H1 (cell line): ENCODE data around the gene CPZ. TPM values are rescaled to one million over a fixed set of nuclear protein-coding genes. Genes with fewer than 3 reads are reported as not detected.

Experiments
- CREB1 ChIP-seq: IDR thresholded peaks from 2 replicates; pipeline ENCODE4 v1.6.1; 2012; ENCODE audit warnings: inconsistent platforms
- EP300 ChIP-seq, 2 experiments: IDR thresholded peaks; 1 replicate in 1 of 2; 2 replicates in 1 of 2; pipeline ENCODE4 v1.6.1; 2011 to 2012; ENCODE audit warnings: low read depth in 2 of 2, low read length in 2 of 2, mild to moderate bottlenecking in 2 of 2, borderline replicate concordance in 1 of 2, inconsistent platforms in 1 of 2, moderate library complexity in 1 of 2
- HDAC6 ChIP-seq: IDR thresholded peaks from one replicate; pipeline ENCODE4 v1.7.1; 2012; ENCODE audit warnings: low read depth, mild to moderate bottlenecking, inconsistent platforms, low read length, moderate library complexity
- JUND ChIP-seq: IDR thresholded peaks from 2 replicates; pipeline ENCODE4 v1.6.1; 2011; ENCODE audit warnings: mild to moderate bottlenecking, improper control_type of control experiment, low read length
- MAX ChIP-seq: IDR thresholded peaks from 2 replicates; pipeline ENCODE4 v1.6.1; 2012; ENCODE audit warnings: inconsistent platforms
- SP1 ChIP-seq: IDR thresholded peaks from 2 replicates; pipeline ENCODE4 v1.6.1; 2011; ENCODE audit warnings: low read depth, low read length
- SUZ12 ChIP-seq: fragments of 200-600 bp; sonication (generic); IDR thresholded peaks from 2 replicates; pipeline ENCODE4 v1.6.1; 2012; ENCODE audit warnings: mild to moderate bottlenecking, inconsistent platforms, low read length, moderate library complexity, mixed read lengths
- TAF1 ChIP-seq: IDR thresholded peaks from 2 replicates; pipeline ENCODE4 v1.6.1; 2011; ENCODE audit warnings: mild to moderate bottlenecking, low read depth, low read length
- TEAD4 ChIP-seq: IDR thresholded peaks from 2 replicates; pipeline ENCODE4 v1.6.1; 2012; ENCODE audit warnings: low read depth, low read length, inconsistent platforms, mixed read lengths
- polyA plus RNA-seq, 7 experiments: library from polyadenylated mRNA; depleted of rRNA in 3 of 7; stranded (reverse) in 5 of 7; unstranded in 2 of 7; fragments of >200 nt in 5 of 7; fragments of 200-250 nt in 2 of 7; gene quantifications; 1 replicate in 5 of 7; 2 replicates in 1 of 7; 4 replicates in 1 of 7; pipeline versions ENCODE4 v1.2.1 to v1.2.3, GENCODE V29; 2011 to 2013; ENCODE audit warnings: missing spikeins in 2 of 7, mixed read lengths in 2 of 7
- total RNA-seq: library from RNA; stranded (reverse); fragmentation: NEBNext Ultra II Directional; extraction: Animal tissue kit (Norgen Biotek cat#: 25700); gene quantifications from 2 replicates; pipeline ENCODE4 v1.2.1, GENCODE V29; 2021
- TF ChIP-seq, protein P1 (sequence below), 3 experiments: IDR thresholded peaks; 1 replicate in 2 of 3; 2 replicates in 1 of 3; pipeline versions ENCODE4 v1.5.1 to v1.6.1; 2011; ENCODE audit warnings: low read length in 3 of 3, mild to moderate bottlenecking in 3 of 3, inconsistent platforms in 2 of 3, low read depth in 1 of 3, moderate library complexity in 1 of 3; ENCODE audit not compliant: insufficient read depth in 1 of 3; ENCODE audit errors: control extremely low read depth in 1 of 3
- TF ChIP-seq, protein P2 (sequence below): IDR thresholded peaks from 2 replicates; pipeline ENCODE4 v1.6.1; 2012; ENCODE audit warnings: inconsistent platforms

The CPZ gene
- total and polyA plus RNA-seq, 2 of the 8 experiments (the other 6 are each of a cell fraction or from before 2014, with no cell fraction given), result 28.8 to 40.7 TPM

DNA sequence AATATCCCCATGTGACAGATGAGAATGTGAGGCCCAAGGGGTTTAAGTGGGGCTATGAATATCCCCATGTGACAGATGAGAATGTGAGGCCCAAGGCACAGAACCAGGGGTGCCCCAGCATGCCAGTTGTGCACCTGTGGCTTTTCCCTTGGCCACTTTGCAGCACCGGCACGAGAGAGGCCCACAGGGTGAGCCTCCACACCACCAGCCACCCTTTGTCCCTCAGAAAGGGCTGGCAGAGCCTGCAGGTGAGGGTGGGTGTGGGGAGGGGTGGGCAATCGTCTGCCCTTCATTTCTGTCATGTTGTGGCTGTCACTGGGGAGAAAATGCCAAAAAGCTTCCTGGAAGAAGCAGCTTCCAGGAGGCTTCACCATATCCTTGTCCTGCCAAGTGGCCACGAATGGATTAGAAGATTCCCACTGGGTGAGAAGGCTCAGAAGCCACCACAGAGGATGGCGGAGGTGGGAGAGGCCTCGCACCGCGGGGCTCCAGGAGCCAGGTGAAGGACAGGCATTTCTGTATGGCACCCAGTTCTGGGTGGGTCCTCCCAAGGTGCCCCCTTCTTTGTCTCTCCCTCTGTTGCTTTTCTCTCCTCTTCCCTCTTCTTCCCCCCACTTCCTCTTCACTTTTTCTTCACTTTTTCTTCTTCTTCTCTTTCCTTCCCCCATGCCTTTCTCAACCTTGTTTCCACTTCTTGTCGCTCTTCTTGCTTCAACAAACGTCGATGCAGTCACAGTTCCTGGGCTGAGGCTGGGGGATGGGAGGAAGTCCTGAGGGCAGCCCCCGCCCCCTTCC is 12.8 kb upstream of the CPZ start (continued):
- TF ChIP-seq SP1 (no peak), MAX (no peak), SUZ12 (no peak), JUND (no peak), EP300 (IDR thresholded peaks at IDR 0.05; ENCODE audit: borderline replicate concordance in 1 of 2, low read depth in 2 of 2, low read length in 2 of 2) (no peak), CREB1 (no peak), TEAD4 (no peak), TAF1 (no peak), HDAC6 (no peak)
- TF ChIP-seq, protein P1, sequence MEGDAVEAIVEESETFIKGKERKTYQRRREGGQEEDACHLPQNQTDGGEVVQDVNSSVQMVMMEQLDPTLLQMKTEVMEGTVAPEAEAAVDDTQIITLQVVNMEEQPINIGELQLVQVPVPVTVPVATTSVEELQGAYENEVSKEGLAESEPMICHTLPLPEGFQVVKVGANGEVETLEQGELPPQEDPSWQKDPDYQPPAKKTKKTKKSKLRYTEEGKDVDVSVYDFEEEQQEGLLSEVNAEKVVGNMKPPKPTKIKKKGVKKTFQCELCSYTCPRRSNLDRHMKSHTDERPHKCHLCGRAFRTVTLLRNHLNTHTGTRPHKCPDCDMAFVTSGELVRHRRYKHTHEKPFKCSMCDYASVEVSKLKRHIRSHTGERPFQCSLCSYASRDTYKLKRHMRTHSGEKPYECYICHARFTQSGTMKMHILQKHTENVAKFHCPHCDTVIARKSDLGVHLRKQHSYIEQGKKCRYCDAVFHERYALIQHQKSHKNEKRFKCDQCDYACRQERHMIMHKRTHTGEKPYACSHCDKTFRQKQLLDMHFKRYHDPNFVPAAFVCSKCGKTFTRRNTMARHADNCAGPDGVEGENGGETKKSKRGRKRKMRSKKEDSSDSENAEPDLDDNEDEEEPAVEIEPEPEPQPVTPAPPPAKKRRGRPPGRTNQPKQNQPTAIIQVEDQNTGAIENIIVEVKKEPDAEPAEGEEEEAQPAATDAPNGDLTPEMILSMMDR (IDR thresholded peaks at IDR 0.05; ENCODE audit: control extremely low read depth in 1 of 3, insufficient read depth in 1 of 3, low read depth in 1 of 3, low read length in 3 of 3), result no peak
- TF ChIP-seq, protein P2, sequence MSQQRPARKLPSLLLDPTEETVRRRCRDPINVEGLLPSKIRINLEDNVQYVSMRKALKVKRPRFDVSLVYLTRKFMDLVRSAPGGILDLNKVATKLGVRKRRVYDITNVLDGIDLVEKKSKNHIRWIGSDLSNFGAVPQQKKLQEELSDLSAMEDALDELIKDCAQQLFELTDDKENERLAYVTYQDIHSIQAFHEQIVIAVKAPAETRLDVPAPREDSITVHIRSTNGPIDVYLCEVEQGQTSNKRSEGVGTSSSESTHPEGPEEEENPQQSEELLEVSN, result no peak
